Eye (tissue), 1 donor: Measurements from ENCODE around the gene KLK2.
A peak's percentile ranks its signal among the peaks of the same experiment; 100 is the strongest.

Experiments used
- DNase-seq: peaks from one replicate; pipeline ENCODE4 v3.0.0-alpha.2; 2015

The KLK2 gene

GRCh38 chr19:50873056-50873455, at the start of gene KLK2:
Gene KLK2 (plus strand): TSS chr19:50873439. CDS start chr19:50873474, 35 bp downstream.
- no peak for DNase-seq

DNA sequence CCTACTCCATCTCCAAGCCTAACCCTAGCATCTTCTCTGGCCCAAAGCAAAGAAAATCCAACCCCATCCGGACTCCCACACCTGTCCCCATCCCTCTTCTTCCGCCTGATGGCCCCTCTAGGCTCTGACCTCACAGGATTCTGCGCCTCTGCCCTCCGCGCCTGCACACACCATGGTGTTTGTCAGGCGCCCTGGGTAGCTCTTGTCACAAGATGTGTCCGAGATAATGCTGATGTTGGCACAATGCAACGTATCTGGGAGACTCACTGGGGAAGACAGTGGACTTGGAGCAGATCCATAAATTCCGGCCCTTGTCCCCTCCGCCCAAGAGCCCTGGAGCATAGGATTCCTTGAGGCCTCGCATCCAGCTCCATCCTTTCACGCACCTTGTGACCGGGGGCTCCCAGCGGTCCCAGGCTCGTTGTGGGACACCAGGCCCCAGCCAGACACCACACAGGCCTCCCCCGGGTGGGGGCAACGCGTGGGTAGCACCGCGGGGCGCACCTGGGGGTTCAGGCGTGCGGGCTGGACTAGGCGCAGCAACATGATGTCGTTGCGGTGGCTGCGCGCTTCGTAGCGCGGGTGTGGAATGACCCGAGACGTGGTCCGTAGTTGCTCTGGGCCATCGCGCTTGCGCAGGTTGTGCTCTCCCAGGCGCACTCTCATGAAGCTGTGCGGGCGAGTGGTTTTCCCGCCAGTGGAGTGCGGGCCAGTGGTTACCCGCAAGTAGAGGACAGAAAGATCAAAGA, 46.6 kb upstream of the KLK2 start:
- no peak for DNase-seq

DNA sequence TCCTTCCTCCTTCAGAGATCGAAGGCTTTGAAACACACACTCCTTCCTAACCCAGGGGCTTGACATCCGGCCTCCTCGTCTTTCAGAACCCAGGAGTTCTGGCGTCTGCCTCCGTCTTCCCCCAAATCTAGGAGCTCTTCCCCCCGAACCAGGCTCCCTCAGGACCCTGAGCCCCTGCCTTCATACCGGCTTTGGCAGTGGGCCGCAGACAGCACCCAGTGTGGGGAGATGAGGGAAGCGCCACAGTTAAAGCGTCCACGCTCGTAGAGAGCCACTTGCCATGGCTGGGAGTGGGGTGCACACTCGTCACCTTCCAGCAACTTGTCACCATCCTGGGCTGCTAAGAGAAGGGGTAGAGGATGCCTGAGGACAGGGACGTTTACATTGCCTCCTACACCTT, 45.8 kb upstream of the KLK2 start:
- DNase-seq: no peak

GRCh38 chr19:50829801-50830200, 43.4 kb upstream of the KLK2 start:
- DNase-seq: no peak

- no peak for DNase-seq
These were observed 42.8 kb upstream of the KLK2 start for GRCh38 chr19:50830266-50831025.

GRCh38 chr19:50831026-50831396, 42.2 kb upstream of the KLK2 start:
- DNase-seq: no peak

- DNase-seq: no peak
These were observed 40.6 kb upstream of the KLK2 start for GRCh38 chr19:50832666-50833065.

DNA sequence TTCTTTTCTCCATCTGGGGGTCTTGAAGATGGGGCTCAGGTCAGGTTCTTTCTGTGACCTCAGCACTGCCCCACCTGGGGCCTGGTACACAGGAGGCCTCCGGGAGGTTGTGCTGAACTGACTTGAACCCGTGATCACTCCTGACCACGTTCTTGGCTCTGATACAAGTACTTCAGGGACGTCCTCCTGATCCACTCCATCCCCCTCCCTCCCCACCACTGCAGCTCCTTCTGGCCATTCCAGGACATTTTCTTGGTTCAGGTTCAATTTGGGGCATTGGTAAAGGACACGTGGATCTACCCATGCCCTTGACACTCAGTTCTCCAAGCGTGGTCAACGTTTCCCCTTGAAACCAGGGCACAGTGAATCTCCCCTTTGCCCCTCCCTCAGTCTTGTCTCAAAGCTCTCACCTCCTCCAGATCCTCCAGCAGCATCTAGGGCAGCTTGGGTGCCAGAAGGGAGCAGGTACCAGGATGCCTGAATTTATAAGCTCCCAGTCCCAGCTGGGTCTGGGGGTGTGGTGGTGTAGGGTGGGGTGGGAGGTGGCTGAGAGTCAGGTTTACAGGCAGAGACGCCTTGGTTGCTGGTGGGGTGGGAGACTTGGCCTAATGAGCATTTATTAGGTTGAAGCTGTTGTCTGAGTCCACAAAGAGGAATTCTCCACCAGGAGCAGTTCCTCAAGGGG, 40.0 kb upstream of the KLK2 start, which contains the start of gene KLK15:
Gene KLK15, minus strand, starts transcription at position 458 of the 685 bp plus-strand sequence. CDS start 2,082 bp downstream, outside the sequence.
- no peak for DNase-seq

GRCh38 chr19:50833802-50834167, 39.5 kb upstream of the KLK2 start:
- DNase-seq: no peak

DNA sequence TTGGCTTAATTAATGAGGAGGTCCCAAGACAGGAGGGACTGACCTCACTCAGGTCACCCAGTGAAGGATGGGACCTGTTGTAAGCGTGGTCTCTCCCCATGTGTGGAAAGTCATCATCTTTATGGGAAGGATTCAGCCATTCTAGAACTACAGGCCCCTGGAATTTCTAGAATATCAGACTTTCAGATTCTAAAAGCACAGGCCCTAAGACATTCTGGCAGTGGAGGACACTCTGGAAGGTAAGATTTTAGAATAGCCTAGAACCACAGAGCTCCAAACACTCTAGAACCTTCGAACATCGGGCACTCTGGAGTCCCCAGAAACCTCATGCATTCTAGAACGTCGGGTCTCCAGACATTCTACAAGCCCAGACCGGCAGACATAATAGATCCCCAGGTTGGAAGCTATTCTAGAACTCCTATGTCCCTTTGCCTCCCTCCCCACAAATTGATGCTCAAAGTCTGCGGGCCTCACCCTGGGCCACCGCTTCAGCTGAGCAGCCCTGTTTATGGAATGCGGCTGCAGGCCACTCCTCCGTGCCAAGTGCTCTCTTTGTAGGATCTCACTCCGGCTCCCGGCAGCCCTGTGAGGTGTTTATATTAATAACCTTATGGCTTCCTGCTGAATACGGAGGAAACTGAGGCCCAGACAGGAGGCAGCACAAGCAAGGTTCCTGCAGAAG, 38.0 kb upstream of the KLK2 start:
- DNase-seq: no peak

GRCh38 chr19:50835785-50836542, 37.3 kb upstream of the KLK2 start:
- peak; percentile 91 for DNase-seq

- DNase-seq: peak; percentile 25
These were observed 36.6 kb upstream of the KLK2 start for GRCh38 chr19:50836543-50837195.

DNA sequence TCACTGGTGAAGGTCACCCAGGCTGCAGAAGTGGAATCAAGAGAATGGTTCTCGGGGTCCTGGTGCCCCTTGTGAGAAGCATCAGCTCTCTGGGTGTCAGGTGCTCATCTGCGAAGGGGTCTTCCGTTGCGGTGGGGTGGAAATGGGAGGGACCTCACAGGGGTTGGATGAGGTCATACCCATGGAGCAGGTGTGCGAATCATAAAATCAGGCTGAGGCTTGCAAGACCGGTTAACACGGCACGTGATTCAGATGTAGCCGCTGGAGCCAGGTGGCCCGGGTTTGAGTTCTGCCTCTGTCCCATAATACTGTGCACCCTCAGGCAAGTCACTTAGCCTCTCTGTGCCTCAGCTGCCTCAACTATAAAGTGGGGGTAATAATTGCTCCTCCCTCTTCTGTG, 35.9 kb upstream of the KLK2 start:
- no peak for DNase-seq

GRCh38 chr19:50838239-50838638, 35.0 kb upstream of the KLK2 start:
- DNase-seq: no peak

- no peak for DNase-seq
These were observed 33.3 kb upstream of the KLK2 start for GRCh38 chr19:50839712-50840655.

- DNase-seq: no peak
These were observed 31.1 kb upstream of the KLK2 start for GRCh38 chr19:50842130-50842529.

DNA sequence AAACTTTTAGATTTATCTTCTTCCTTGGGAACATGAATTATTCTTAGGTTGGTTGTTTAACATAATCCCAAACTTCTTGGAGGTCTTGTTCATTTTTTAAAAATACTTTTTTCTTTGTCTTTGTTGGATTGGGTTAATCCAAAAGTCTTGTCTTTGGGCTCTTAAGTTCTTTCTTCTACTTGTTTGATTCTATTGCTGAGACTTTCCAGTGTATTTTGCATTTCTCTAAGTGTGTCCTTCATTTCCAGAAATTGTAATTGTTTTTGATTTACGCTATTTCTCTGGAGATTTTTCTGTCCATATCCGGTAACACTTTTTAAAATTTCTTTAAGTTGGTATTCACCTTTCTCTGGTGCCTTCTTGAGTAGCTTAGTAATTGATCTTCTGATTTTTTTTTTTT, 30.0 kb upstream of the KLK2 start:
- no peak for DNase-seq

DNA sequence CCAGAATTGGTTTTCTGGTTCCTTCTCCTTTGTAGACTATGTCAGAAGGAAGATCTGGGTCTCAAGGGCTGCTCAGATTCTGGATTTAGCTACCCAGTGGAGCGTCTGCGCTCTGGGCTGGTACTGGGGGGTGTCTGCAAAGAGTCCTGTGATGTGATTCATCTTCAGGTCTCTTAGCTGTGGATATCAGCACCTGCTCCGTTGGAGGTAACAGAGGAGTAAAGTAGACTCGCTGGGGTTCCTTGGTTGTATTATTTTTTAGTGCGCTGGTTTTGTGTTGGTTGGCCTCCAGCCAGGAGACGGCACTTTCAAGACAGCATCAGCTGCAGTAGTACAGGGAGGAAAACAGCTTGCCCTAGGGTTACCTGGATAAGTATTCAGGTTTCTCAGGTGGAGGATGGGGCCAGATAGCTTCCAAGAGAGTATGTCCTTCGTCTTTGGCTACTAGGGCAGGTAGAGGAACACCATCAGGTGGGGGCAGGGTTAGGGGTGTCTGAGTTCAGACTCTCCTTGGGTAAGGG, 29.5 kb upstream of the KLK2 start:
- DNase-seq: no peak

GRCh38 chr19:50844296-50844935, 28.8 kb upstream of the KLK2 start:
- DNase-seq: peak; percentile 24

DNA sequence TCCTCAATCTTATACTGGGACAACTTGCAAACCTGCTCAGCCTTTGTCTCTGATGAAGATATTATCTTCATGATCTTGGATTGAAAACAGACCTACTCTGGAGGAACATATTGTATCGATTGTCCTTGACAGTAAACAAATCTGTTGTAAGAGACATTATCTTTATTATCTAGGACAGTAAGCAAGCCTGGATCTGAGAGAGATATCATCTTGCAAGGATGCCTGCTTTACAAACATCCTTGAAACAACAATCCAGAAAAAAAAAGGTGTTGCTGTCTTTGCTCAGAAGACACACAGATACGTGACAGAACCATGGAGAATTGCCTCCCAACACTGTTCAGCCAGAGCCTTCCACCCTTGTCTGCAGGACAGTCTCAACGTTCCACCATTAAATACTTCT, 22.5 kb upstream of the KLK2 start:
- no peak for DNase-seq
